HepG2 (cell line): ENCODE results near the gene FAM131A. TPM values are rescaled to one million over a fixed set of nuclear protein-coding genes. Genes with fewer than 3 reads are reported as not detected.

Source experiments
- HOXA3 ChIP-seq: sonication (generic); formaldehyde crosslinking; IDR thresholded peaks from 2 replicates; pipeline ENCODE4 v1.5.0; 2020; ENCODE audit warnings: missing genetic modification reagents
- IRF2 ChIP-seq: IDR thresholded peaks from 2 replicates; pipeline ENCODE4 v1.6.1; 2018; ENCODE audit warnings: missing genetic modification reagents, missing compliant biosample characterization
- KDM6A ChIP-seq: IDR thresholded peaks from 2 replicates; pipeline ENCODE4 v1.6.1; 2016; ENCODE audit warnings: low read depth
- MLLT10 ChIP-seq: sonication (generic); formaldehyde crosslinking; IDR thresholded peaks from 2 replicates; pipeline ENCODE4 v1.4.0; 2020; ENCODE audit warnings: missing genetic modification reagents
- MXD1 ChIP-seq: sonication (generic); formaldehyde crosslinking; IDR thresholded peaks from 2 replicates; pipeline ENCODE4 v1.4.0; 2020; ENCODE audit warnings: mild to moderate bottlenecking, missing genetic modification reagents
- NFE2L1 ChIP-seq: sonication (generic); formaldehyde crosslinking; IDR thresholded peaks from 2 replicates; pipeline ENCODE4 v1.4.0; 2020; ENCODE audit warnings: missing genetic modification reagents, mild to moderate bottlenecking, borderline replicate concordance
- NR2C2 ChIP-seq: sonication (generic); formaldehyde crosslinking; IDR thresholded peaks from 2 replicates; pipeline ENCODE4 v1.4.0; 2020; ENCODE audit warnings: missing genetic modification reagents, mild to moderate bottlenecking, moderate library complexity, borderline replicate concordance
- RFX5 ChIP-seq: IDR thresholded peaks from 2 replicates; pipeline ENCODE4 v1.6.1; 2011; ENCODE audit warnings: low read depth, low read length, improper control_type of control experiment
- SP4 ChIP-seq: sonication (generic); formaldehyde crosslinking; IDR thresholded peaks from 2 replicates; pipeline ENCODE4 v1.8.1; 2023; ENCODE audit warnings: mild to moderate bottlenecking, missing genetic modification reagents
- ZNF44 ChIP-seq: sonication (generic); formaldehyde crosslinking; IDR thresholded peaks from 2 replicates; pipeline ENCODE4 v1.5.1; 2020; ENCODE audit warnings: mild to moderate bottlenecking, missing genetic modification reagents
- ZNF547 ChIP-seq: sonication (generic); formaldehyde crosslinking; IDR thresholded peaks from 2 replicates; pipeline ENCODE4 v1.5.1; 2020; ENCODE audit warnings: mild to moderate bottlenecking, missing genetic modification reagents
- ZNF605 ChIP-seq: sonication (generic); formaldehyde crosslinking; IDR thresholded peaks from 2 replicates; pipeline ENCODE4 v1.8.0; 2022; ENCODE audit warnings: mild to moderate bottlenecking, missing genetic modification reagents
- ZNF607 ChIP-seq: sonication (generic); formaldehyde crosslinking; IDR thresholded peaks from 2 replicates; pipeline ENCODE4 v1.5.1; 2020; ENCODE audit warnings: missing genetic modification reagents, mild to moderate bottlenecking, borderline replicate concordance
- ZSCAN21 ChIP-seq: sonication (generic); formaldehyde crosslinking; IDR thresholded peaks from 2 replicates; pipeline ENCODE4 v1.8.0; 2022; ENCODE audit warnings: mild to moderate bottlenecking, missing genetic modification reagents, moderate library complexity, borderline replicate concordance
- polyA plus RNA-seq, 8 experiments: library from polyadenylated mRNA; depleted of rRNA in 3 of 8; stranded (reverse) in 7 of 8; unstranded in 1 of 8; fragments of >200 nt; fragmentation: Illumina TruSeq in 4 of 8; extraction: Trizol in 4 of 8; gene quantifications; 2 replicates each; pipeline versions ENCODE4 v1.2.1 to v1.2.3, GENCODE V29; 2011 to 2016; ENCODE audit warnings: low read depth in 4 of 8, missing spikeins in 1 of 8, mixed read lengths in 1 of 8; ENCODE audit not compliant: insufficient read depth in 1 of 8
- total RNA-seq, 5 experiments: library from RNA; depleted of rRNA; stranded (reverse); fragments of >200 nt; fragmentation: Illumina TruSeq; extraction: Trizol; gene quantifications; 2 replicates each; pipeline ENCODE4 v1.2.3, GENCODE V29; 2016; ENCODE audit warnings: low read depth in 1 of 5
- TF ChIP-seq, protein P1 (sequence below): sonication (generic); formaldehyde crosslinking; IDR thresholded peaks from 2 replicates; pipeline ENCODE4 v1.5.0; 2020; ENCODE audit warnings: mild to moderate bottlenecking, missing genetic modification reagents, borderline replicate concordance
- TF ChIP-seq, protein P2 (sequence below): sonication (generic); formaldehyde crosslinking; IDR thresholded peaks from 2 replicates; pipeline ENCODE4 v1.4.0; 2020; ENCODE audit warnings: missing genetic modification reagents

The FAM131A gene
- total and polyA plus RNA-seq, 2 of the 13 experiments (the other 11 are each of a cell fraction or from before 2014, with no cell fraction given) = 9.2 to 9.3 TPM

GRCh38 chr3:184298759-184299487 lies 38.5 kb upstream of the FAM131A start, which contains the start of gene PSMD2 (continued):
- TF ChIP-seq, protein P1, sequence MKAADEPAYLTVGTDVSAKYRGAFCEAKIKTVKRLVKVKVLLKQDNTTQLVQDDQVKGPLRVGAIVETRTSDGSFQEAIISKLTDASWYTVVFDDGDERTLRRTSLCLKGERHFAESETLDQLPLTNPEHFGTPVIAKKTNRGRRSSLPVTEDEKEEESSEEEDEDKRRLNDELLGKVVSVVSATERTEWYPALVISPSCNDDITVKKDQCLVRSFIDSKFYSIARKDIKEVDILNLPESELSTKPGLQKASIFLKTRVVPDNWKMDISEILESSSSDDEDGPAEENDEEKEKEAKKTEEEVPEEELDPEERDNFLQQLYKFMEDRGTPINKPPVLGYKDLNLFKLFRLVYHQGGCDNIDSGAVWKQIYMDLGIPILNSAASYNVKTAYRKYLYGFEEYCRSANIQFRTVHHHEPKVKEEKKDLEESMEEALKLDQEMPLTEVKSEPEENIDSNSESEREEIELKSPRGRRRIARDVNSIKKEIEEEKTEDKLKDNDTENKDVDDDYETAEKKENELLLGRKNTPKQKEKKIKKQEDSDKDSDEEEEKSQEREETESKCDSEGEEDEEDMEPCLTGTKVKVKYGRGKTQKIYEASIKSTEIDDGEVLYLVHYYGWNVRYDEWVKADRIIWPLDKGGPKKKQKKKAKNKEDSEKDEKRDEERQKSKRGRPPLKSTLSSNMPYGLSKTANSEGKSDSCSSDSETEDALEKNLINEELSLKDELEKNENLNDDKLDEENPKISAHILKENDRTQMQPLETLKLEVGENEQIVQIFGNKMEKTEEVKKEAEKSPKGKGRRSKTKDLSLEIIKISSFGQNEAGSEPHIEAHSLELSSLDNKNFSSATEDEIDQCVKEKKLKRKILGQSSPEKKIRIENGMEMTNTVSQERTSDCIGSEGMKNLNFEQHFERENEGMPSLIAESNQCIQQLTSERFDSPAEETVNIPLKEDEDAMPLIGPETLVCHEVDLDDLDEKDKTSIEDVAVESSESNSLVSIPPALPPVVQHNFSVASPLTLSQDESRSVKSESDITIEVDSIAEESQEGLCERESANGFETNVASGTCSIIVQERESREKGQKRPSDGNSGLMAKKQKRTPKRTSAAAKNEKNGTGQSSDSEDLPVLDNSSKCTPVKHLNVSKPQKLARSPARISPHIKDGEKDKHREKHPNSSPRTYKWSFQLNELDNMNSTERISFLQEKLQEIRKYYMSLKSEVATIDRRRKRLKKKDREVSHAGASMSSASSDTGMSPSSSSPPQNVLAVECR (CRISPR knock-in tag) = peak; percentile 88; the same call in 1 of the 2 replicates
- TF ChIP-seq MXD1 (CRISPR knock-in tag) (no peak; the same call in 1 of the 2 replicates), RFX5 (no peak), ZNF44 (CRISPR knock-in tag) (no peak), IRF2 (CRISPR knock-in tag) (peak; percentile 74; the same call in 1 of the 2 replicates), MLLT10 (CRISPR knock-in tag) (no peak), ZNF547 (CRISPR knock-in tag) (no peak), KDM6A (CRISPR knock-in tag) (no peak), ZSCAN21 (CRISPR knock-in tag) (peak; percentile 78), HOXA3 (CRISPR knock-in tag) (peak; percentile 47; the same call in 1 of the 2 replicates), ZNF607 (CRISPR knock-in tag) (peak; percentile 52; the same call in 1 of the 2 replicates), NR2C2 (CRISPR knock-in tag) (peak; percentile 98), NFE2L1 (peak; percentile 85; the same call in 1 of the 2 replicates), ZNF605 (CRISPR knock-in tag) (peak; percentile 45; the same call in 1 of the 2 replicates), SP4 (CRISPR knock-in tag) (peak; percentile 63)
- TF ChIP-seq, protein P2, sequence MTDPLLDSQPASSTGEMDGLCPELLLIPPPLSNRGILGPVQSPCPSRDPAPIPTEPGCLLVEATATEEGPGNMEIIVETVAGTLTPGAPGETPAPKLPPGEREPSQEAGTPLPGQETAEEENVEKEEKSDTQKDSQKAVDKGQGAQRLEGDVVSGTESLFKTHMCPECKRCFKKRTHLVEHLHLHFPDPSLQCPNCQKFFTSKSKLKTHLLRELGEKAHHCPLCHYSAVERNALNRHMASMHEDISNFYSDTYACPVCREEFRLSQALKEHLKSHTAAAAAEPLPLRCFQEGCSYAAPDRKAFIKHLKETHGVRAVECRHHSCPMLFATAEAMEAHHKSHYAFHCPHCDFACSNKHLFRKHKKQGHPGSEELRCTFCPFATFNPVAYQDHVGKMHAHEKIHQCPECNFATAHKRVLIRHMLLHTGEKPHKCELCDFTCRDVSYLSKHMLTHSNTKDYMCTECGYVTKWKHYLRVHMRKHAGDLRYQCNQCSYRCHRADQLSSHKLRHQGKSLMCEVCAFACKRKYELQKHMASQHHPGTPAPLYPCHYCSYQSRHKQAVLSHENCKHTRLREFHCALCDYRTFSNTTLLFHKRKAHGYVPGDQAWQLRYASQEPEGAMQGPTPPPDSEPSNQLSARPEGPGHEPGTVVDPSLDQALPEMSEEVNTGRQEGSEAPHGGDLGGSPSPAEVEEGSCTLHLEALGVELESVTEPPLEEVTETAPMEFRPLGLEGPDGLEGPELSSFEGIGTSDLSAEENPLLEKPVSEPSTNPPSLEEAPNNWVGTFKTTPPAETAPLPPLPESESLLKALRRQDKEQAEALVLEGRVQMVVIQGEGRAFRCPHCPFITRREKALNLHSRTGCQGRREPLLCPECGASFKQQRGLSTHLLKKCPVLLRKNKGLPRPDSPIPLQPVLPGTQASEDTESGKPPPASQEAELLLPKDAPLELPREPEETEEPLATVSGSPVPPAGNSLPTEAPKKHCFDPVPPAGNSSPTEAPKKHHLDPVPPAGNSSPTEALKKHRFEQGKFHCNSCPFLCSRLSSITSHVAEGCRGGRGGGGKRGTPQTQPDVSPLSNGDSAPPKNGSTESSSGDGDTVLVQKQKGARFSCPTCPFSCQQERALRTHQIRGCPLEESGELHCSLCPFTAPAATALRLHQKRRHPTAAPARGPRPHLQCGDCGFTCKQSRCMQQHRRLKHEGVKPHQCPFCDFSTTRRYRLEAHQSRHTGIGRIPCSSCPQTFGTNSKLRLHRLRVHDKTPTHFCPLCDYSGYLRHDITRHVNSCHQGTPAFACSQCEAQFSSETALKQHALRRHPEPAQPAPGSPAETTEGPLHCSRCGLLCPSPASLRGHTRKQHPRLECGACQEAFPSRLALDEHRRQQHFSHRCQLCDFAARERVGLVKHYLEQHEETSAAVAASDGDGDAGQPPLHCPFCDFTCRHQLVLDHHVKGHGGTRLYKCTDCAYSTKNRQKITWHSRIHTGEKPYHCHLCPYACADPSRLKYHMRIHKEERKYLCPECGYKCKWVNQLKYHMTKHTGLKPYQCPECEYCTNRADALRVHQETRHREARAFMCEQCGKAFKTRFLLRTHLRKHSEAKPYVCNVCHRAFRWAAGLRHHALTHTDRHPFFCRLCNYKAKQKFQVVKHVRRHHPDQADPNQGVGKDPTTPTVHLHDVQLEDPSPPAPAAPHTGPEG (CRISPR knock-in tag) = no peak
